H1 (cell line): ENCODE results near the gene CNTF. TPM values are rescaled to one million over a fixed set of nuclear protein-coding genes. Genes with fewer than 3 reads are reported as not detected.

ENCODE experiments used
- ASH2L ChIP-seq: fragments of 200-600, 300-600 bp; sonication (generic); IDR thresholded peaks from one replicate; pipeline ENCODE4 v1.7.1; 2017; ENCODE audit warnings: low read length
- RAD21 ChIP-seq, 2 experiments: IDR thresholded peaks in 1 of 2; conservative IDR thresholded peaks in 1 of 2; 2 replicates each; pipeline ENCODE4 v1.6.1; 2011; ENCODE audit warnings: low read depth in 2 of 2, low read length in 2 of 2, improper control_type of control experiment in 1 of 2, inconsistent platforms in 1 of 2, mild to moderate bottlenecking in 1 of 2, moderate library complexity in 1 of 2
- SIN3A ChIP-seq, 2 experiments: IDR thresholded peaks in 1 of 2; conservative IDR thresholded peaks in 1 of 2; 2 replicates each; pipeline ENCODE4 v1.6.1; 2011 to 2012; ENCODE audit warnings: low read length in 2 of 2, improper control_type of control experiment in 1 of 2, low read depth in 1 of 2, mild to moderate bottlenecking in 1 of 2
- SIRT6 ChIP-seq: IDR thresholded peaks from one replicate; pipeline ENCODE4 v1.7.1; 2012; ENCODE audit warnings: low read length, inconsistent platforms
- SP4 ChIP-seq: IDR thresholded peaks from 2 replicates; pipeline ENCODE4 v1.6.1; 2012; ENCODE audit warnings: low read length, inconsistent platforms
- polyA plus RNA-seq, 7 experiments: library from polyadenylated mRNA; depleted of rRNA in 3 of 7; stranded (reverse) in 5 of 7; unstranded in 2 of 7; fragments of >200 nt in 5 of 7; fragments of 200-250 nt in 2 of 7; gene quantifications; 1 replicate in 5 of 7; 2 replicates in 1 of 7; 4 replicates in 1 of 7; pipeline versions ENCODE4 v1.2.1 to v1.2.3, GENCODE V29; 2011 to 2013; ENCODE audit warnings: missing spikeins in 2 of 7, mixed read lengths in 2 of 7
- total RNA-seq: library from RNA; stranded (reverse); fragmentation: NEBNext Ultra II Directional; extraction: Animal tissue kit (Norgen Biotek cat#: 25700); gene quantifications from 2 replicates; pipeline ENCODE4 v1.2.1, GENCODE V29; 2021
- TF ChIP-seq, protein P1 (sequence below): fragments of 300-600 bp; sonication (generic); IDR thresholded peaks from 2 replicates; pipeline ENCODE4 v1.7.1; 2012; ENCODE audit warnings: low read length, moderate library complexity, mild to moderate bottlenecking, inconsistent platforms; ENCODE audit not compliant: insufficient replicate concordance

The CNTF gene
- total and polyA plus RNA-seq, 2 of the 8 experiments (the other 6 are each of a cell fraction or from before 2014, with no cell fraction given), result 0.41 to 1.5 TPM

DNA sequence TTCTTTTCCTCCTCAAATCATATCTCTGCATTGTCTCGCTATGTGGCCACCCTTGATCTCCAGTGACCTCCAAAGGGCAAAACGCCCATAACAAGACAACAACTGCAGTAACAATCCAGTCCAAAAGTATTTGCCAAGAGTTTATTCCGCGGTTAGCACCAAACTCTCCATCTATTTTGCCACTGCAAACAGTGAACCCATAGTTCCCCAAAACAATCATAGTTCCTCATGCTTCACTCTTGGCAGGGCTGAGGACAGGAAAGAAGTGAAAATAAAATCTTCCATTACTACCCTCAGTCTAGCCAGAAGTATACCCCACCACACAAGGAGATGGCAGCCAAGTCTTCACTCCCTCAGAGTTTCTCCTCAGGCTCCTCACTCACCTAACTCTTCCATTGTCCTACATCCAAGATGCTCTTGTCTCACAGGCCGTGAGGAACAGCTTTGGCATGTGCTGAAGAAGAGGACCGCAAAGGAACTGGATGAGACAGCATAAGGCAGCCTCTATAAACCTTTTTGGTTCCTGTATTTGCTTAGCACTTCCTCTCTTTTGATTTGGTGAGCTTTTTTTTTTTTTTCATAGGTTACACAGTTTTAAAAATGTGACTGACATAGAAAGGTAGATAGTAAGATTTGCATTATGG, 47.0 kb upstream of the CNTF start, which contains the start of gene LPXN (continued):
- TF ChIP-seq, protein P1, sequence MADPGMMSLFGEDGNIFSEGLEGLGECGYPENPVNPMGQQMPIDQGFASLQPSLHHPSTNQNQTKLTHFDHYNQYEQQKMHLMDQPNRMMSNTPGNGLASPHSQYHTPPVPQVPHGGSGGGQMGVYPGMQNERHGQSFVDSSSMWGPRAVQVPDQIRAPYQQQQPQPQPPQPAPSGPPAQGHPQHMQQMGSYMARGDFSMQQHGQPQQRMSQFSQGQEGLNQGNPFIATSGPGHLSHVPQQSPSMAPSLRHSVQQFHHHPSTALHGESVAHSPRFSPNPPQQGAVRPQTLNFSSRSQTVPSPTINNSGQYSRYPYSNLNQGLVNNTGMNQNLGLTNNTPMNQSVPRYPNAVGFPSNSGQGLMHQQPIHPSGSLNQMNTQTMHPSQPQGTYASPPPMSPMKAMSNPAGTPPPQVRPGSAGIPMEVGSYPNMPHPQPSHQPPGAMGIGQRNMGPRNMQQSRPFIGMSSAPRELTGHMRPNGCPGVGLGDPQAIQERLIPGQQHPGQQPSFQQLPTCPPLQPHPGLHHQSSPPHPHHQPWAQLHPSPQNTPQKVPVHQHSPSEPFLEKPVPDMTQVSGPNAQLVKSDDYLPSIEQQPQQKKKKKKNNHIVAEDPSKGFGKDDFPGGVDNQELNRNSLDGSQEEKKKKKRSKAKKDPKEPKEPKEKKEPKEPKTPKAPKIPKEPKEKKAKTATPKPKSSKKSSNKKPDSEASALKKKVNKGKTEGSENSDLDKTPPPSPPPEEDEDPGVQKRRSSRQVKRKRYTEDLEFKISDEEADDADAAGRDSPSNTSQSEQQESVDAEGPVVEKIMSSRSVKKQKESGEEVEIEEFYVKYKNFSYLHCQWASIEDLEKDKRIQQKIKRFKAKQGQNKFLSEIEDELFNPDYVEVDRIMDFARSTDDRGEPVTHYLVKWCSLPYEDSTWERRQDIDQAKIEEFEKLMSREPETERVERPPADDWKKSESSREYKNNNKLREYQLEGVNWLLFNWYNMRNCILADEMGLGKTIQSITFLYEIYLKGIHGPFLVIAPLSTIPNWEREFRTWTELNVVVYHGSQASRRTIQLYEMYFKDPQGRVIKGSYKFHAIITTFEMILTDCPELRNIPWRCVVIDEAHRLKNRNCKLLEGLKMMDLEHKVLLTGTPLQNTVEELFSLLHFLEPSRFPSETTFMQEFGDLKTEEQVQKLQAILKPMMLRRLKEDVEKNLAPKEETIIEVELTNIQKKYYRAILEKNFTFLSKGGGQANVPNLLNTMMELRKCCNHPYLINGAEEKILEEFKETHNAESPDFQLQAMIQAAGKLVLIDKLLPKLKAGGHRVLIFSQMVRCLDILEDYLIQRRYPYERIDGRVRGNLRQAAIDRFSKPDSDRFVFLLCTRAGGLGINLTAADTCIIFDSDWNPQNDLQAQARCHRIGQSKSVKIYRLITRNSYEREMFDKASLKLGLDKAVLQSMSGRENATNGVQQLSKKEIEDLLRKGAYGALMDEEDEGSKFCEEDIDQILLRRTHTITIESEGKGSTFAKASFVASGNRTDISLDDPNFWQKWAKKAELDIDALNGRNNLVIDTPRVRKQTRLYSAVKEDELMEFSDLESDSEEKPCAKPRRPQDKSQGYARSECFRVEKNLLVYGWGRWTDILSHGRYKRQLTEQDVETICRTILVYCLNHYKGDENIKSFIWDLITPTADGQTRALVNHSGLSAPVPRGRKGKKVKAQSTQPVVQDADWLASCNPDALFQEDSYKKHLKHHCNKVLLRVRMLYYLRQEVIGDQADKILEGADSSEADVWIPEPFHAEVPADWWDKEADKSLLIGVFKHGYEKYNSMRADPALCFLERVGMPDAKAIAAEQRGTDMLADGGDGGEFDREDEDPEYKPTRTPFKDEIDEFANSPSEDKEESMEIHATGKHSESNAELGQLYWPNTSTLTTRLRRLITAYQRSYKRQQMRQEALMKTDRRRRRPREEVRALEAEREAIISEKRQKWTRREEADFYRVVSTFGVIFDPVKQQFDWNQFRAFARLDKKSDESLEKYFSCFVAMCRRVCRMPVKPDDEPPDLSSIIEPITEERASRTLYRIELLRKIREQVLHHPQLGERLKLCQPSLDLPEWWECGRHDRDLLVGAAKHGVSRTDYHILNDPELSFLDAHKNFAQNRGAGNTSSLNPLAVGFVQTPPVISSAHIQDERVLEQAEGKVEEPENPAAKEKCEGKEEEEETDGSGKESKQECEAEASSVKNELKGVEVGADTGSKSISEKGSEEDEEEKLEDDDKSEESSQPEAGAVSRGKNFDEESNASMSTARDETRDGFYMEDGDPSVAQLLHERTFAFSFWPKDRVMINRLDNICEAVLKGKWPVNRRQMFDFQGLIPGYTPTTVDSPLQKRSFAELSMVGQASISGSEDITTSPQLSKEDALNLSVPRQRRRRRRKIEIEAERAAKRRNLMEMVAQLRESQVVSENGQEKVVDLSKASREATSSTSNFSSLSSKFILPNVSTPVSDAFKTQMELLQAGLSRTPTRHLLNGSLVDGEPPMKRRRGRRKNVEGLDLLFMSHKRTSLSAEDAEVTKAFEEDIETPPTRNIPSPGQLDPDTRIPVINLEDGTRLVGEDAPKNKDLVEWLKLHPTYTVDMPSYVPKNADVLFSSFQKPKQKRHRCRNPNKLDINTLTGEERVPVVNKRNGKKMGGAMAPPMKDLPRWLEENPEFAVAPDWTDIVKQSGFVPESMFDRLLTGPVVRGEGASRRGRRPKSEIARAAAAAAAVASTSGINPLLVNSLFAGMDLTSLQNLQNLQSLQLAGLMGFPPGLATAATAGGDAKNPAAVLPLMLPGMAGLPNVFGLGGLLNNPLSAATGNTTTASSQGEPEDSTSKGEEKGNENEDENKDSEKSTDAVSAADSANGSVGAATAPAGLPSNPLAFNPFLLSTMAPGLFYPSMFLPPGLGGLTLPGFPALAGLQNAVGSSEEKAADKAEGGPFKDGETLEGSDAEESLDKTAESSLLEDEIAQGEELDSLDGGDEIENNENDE, result no peak
- no peak for TF ChIP-seq SIRT6
- no peak for TF ChIP-seq RAD21 (IDR thresholded peaks at IDR 0.05 in 1 of 2, conservative IDR thresholded peaks at IDR 0.05 in 1 of 2; ENCODE audit: low read depth in 2 of 2, low read length in 2 of 2)
- TF ChIP-seq ASH2L, result no peak
- TF ChIP-seq SIN3A (conservative IDR thresholded peaks at IDR 0.05 in 1 of 2, IDR thresholded peaks at IDR 0.05 in 1 of 2; ENCODE audit: low read depth in 1 of 2, low read length in 2 of 2), result no peak
- TF ChIP-seq SP4, result no peak
